DND-41 (cell line): ENCODE measurements around the gene POGLUT2.

Source experiments
- CTCF ChIP-seq: IDR thresholded peaks from 2 replicates; pipeline ENCODE4 v1.5.1; 2012; ENCODE audit warnings: borderline replicate concordance, low read length, moderate library complexity, mild to moderate bottlenecking; ENCODE audit not compliant: poor library complexity, severe bottlenecking; ENCODE audit errors: extremely low read depth
- EZH2 ChIP-seq: IDR thresholded peaks from 3 replicates; pipeline ENCODE4 v1.6.1; 2012; ENCODE audit warnings: borderline replicate concordance, low read depth, mild to moderate bottlenecking, moderate library complexity, low read length, inconsistent platforms; ENCODE audit not compliant: severe bottlenecking

- TF ChIP-seq CTCF (no peak), EZH2 (no peak)
These were observed 6.4 kb downstream of the POGLUT2 start for GRCh38 chr13:102792396-102792795.
